ENCODE measurements around the gene PTPN20.

The PTPN20 gene

DNA sequence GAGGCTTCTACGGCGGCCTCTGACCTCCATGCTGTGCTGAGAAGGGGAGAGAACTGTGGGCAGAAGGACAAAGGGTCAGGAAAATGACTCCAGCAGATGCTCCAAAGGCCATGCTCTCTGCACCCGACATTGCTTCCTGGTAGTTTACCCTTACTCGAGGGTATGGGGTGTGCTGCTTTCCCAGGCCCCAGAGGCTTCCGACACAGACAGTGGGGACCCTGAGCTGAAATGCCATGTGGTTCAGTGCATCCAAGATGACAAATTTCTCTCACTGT lies 130.9 kb downstream of the PTPN20 start:
- Mint-ChIP-seq H3K27ac (no peak overlapping the region), H3K27me3 (ENCODE audit: low read depth) (no peaks in the 10 kb centered on the region), H3K4me3 (no peak overlapping the region), H3K36me3 (ENCODE audit: low read depth) (no peaks in the 10 kb centered on the region), H3K9me3 (no peaks in the 10 kb centered on the region), H3K4me1 (ENCODE audit: low read depth) (no peaks in the 10 kb centered on the region)

DNA sequence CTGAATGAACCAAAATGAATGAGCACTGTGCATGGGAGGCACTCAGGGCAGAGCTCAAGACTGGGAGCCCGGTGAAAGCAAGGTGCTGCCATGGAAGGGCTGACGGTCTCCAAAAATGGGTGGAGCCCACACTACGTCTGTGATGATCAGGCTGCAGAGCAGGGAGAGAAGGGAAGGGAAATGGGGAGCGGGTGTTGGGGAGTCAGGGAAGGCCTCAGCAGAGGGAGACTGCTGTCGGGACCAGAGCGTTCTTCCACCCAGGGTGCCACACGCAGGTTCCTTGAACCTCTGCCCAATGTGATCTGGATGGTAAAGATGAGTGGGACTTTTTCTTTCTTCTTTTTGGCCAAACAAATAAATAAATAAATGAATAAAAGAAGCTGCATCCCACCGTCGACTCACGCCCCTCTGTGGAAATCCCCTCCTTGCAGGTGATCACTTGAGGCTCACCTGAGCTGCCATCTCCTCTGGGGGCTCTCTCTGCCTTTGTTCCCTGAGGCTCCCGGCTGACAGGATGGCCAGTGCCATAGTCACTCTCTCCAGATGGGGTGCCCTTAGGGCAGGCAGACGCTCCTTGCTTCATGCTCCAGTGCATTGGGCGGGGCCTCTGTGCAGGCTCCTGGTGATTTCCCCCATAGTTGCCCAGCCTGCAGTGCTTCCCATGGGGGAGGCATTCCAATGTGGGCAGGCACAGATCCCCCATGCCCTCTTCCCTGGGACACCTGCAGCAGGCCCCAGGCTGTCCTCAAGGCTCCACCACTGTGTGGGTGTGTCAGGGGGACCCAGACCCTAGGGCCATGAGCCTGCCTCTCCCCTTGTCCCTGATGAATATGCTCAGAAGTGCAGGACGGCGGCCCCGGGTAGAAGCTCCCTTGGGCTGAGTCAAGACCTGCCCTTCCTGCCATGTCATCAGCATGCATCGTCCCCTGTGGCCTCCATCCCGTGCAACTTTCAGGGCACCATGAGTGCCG lies 131.8 kb downstream of the PTPN20 start:
- no peaks in the 10 kb centered on the region for H3K36me3 Mint-ChIP-seq (ENCODE audit: low read depth)
- H3K4me3 Mint-ChIP-seq = no peak overlapping the region
- H3K9me3 Mint-ChIP-seq = no peaks in the 10 kb centered on the region
- H3K4me1 Mint-ChIP-seq (ENCODE audit: low read depth) = no peaks in the 10 kb centered on the region
- no peaks in the 10 kb centered on the region for H3K27me3 Mint-ChIP-seq (ENCODE audit: low read depth)
- H3K27ac Mint-ChIP-seq = no peak overlapping the region

DNA sequence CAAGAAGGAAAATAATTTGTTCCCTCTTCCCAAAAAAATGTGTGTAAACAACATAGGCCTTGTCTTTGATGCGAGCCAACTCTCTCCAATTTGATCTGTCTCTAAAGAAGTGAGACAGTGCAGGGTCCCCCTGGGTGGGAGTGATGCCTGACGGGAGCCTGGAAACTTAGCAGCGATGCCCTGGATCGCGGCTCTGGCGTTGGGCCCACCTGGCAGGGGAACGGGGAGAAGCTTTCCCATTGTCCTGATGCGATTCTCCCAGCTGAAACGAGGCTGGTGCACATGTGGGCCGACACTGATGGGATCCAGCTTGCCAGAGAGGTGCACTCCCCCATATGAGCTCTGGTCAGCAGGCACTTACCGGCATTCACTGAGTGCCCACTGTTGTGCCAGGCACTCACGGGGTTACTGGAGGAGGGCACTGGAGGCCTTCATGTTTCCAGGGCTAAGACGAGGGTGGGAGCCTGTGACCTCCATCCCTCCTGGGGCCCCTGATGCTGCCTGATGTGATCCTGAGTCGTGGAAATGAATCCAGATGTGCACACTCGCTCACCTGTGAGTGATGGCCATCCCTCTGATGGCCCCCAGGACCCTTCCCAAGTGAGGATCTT lies 132.8 kb downstream of the PTPN20 start:
- Mint-ChIP-seq H3K4me3 (no peak overlapping the region), H3K9me3 (no peaks in the 10 kb centered on the region), H3K27ac (no peak overlapping the region), H3K36me3 (ENCODE audit: low read depth) (no peaks in the 10 kb centered on the region), H3K4me1 (ENCODE audit: low read depth) (no peaks in the 10 kb centered on the region), H3K27me3 (ENCODE audit: low read depth) (no peaks in the 10 kb centered on the region)

DNA sequence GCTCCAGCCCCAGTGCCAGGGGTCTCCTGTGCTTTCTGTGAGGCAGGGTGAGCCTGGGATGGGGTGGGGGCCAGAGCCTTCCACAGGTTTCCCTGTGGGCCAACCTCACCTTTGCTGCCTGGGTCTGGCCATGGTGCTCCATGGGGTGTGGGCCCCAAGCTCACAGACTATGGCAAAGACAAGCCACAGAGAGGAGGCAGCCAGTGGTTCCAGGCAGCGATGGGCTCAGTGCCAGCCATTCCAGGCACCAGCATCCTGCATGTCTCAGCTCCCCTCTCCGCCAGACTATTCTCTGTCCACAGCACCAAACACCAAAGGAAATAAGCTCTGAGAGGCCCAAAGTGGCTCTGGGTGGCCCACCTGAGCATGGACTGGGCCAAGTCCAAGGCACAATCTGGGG lies 133.5 kb downstream of the PTPN20 start:
- Mint-ChIP-seq H3K27me3 (ENCODE audit: low read depth) (no peaks in the 10 kb centered on the region), H3K36me3 (ENCODE audit: low read depth) (no peaks in the 10 kb centered on the region), H3K9me3 (no peaks in the 10 kb centered on the region), H3K27ac (no peak overlapping the region), H3K4me1 (ENCODE audit: low read depth) (no peaks in the 10 kb centered on the region), H3K4me3 (no peak overlapping the region)

DNA sequence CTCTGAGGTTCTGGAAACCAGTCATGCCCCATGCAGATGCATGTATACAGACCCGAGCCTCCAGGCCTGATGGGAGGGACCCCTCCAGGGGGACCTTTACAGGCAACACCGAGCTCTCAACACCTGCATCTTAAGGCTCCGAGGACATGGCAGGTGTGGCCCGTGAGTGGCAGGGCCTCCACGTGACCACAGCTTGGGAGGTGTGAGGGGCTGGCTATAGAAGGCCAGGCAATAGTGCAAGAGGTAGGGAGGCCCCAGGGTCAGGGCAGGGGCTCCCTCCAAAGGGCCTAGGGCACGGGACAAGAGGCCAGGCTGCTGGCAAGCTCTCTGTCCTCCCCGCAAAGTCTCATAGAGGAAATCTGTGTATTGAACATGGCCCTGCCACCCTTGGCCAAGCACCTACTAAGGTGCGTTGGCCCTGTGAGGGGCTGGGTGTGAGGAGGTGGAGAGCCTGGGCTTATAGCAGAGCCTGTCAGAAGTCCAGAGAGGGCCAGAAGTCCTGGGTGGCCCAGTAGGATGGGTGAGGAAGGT lies 134.2 kb downstream of the PTPN20 start:
- Mint-ChIP-seq H3K9me3 (no peaks in the 10 kb centered on the region), H3K27ac (no peak overlapping the region), H3K36me3 (ENCODE audit: low read depth) (no peaks in the 10 kb centered on the region), H3K4me3 (no peak overlapping the region), H3K27me3 (ENCODE audit: low read depth) (no peaks in the 10 kb centered on the region), H3K4me1 (ENCODE audit: low read depth) (no peaks in the 10 kb centered on the region)

DNA sequence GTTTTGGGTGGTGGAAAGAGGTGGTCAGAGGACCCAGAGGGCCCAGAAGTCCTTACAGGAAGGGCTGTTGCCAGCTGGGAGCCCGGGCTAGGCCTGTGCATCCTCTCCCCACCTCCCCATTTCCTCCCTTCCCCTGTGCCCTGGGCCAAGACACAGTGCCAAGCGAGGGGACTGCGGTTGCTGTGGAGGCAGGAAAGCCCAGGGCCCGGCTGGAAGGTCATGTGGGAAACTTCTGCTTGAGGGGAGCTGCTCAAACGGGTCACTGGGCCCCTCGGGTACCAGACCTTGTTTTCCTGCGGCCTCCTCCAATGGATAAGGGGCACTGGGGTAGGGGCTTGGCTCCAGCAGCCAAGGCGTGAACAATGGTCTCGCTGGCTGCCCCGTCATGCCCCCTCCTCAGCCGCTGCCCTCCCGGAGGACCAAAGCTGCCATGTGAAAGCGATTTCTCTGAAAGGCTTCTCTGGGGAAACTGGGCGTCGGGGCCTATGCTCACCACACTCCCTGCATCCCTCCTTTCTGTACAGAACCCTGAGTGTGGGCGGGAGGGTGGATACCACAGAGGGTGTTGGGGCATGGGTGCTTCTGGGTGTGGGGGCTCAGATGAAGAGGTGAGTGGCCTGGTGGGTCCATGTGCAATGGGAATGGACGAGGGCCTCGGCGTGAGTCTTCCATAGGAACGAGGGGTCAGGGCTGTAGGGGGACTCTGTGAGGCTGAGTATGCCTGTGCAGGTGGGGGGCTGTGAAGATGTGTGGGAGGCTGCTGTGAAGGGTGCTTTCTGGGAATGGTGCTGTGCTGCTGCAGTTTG lies 135.3 kb downstream of the PTPN20 start:
- no peaks in the 10 kb centered on the region for H3K4me1 Mint-ChIP-seq (ENCODE audit: low read depth)
- H3K27ac Mint-ChIP-seq = no peak overlapping the region
- no peak overlapping the region for H3K4me3 Mint-ChIP-seq
- no peaks in the 10 kb centered on the region for H3K27me3 Mint-ChIP-seq (ENCODE audit: low read depth)
- no peaks in the 10 kb centered on the region for H3K36me3 Mint-ChIP-seq (ENCODE audit: low read depth)
- no peaks in the 10 kb centered on the region for H3K9me3 Mint-ChIP-seq

DNA sequence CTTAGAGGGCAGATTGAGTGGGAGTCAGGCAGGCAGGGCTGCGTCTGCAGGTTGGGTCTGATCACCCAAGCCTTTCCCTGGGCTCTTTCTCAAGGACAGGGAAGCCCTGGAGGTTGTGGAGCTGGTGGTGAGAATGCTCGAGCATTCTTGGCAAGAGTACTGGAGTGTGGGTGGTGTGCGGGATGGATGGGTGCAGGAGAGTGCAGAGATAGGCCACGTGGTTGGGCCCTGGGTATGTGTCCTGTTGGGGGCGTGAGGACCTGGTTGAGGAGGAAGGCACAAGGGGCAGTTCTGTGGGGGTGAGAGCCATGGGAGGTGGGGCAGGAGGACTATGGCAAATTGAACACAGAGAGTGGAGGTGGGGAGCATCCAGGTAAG lies 135.9 kb downstream of the PTPN20 start:
- H3K9me3 Mint-ChIP-seq = no peaks in the 10 kb centered on the region
- no peak overlapping the region for H3K4me3 Mint-ChIP-seq
- no peaks in the 10 kb centered on the region for H3K4me1 Mint-ChIP-seq (ENCODE audit: low read depth)
- H3K36me3 Mint-ChIP-seq (ENCODE audit: low read depth) = no peaks in the 10 kb centered on the region
- H3K27me3 Mint-ChIP-seq (ENCODE audit: low read depth) = no peaks in the 10 kb centered on the region
- H3K27ac Mint-ChIP-seq = no peak overlapping the region

DNA sequence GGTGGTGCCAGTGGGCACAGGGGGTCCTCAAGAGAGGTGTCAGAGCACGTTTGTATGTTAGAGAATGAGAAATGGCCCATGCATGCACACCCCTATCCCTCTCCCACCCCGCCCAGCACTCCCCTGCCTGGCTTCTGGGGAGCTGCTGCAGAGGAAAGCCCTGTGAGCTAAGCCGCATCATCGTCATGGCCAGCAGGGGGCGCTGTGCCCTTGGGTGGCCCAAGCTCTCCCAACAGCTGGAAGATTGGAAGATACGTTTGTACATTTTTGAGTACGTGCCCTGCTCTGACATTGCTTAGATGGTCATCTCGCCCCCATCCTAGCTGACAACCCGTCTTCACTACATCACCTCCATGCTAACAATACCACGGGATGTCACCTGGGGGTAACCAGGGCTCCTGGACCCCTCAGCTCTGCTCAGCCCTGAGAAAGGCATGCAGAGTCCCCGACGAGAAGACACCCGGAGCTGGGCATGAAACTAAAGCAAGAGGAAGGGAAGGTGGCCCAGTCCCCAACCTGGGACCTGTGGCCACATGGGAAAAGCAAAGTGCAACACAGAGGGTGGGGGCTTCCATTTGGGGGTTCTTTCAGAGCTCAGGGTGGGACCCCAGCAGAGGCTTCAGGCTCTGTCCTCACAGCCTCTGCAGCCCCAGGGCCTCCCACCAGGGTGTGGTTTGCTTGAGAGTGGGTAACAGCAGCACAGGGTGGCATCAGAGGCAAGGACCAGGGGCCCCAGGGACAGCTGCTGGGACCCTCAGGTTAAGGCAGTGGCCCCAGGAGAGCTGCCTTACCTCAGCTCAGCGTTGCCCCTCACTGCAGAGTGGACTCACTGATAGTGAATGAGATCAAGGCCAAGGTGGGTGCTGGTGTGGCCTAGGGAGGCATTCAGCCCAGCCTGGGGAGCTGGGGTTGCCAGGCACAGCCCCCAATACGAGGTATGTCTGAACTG lies 136.6 kb downstream of the PTPN20 start:
- no peaks in the 10 kb centered on the region for H3K9me3 Mint-ChIP-seq
- H3K4me3 Mint-ChIP-seq = no peak overlapping the region
- no peak overlapping the region for H3K27ac Mint-ChIP-seq
- no peaks in the 10 kb centered on the region for H3K27me3 Mint-ChIP-seq (ENCODE audit: low read depth)
- no peaks in the 10 kb centered on the region for H3K4me1 Mint-ChIP-seq (ENCODE audit: low read depth)
- H3K36me3 Mint-ChIP-seq (ENCODE audit: low read depth) = no peaks in the 10 kb centered on the region

DNA sequence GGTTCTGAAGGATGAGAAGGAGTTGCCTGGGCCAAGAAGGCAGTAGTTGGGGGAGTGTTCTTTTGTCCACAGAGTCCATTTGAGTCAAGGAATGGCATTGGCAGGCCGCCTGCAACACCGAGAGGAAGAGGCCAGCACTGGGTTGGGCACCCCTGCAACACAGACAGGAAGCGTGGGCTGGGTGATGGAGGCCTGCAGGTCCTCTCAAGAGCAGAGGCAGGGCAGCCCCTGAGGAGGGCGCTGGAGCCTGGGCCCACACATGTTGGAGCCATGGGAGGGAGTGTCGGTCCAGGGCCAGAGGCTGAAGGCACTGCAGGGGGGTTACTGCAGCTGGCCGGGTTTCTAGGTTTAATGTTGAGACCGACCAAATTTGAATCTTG lies 137.3 kb downstream of the PTPN20 start:
- no peak overlapping the region for H3K4me3 Mint-ChIP-seq
- no peaks in the 10 kb centered on the region for H3K27me3 Mint-ChIP-seq (ENCODE audit: low read depth)
- no peaks in the 10 kb centered on the region for H3K9me3 Mint-ChIP-seq
- H3K36me3 Mint-ChIP-seq (ENCODE audit: low read depth) = no peaks in the 10 kb centered on the region
- no peaks in the 10 kb centered on the region for H3K4me1 Mint-ChIP-seq (ENCODE audit: low read depth)
- no peak overlapping the region for H3K27ac Mint-ChIP-seq

DNA sequence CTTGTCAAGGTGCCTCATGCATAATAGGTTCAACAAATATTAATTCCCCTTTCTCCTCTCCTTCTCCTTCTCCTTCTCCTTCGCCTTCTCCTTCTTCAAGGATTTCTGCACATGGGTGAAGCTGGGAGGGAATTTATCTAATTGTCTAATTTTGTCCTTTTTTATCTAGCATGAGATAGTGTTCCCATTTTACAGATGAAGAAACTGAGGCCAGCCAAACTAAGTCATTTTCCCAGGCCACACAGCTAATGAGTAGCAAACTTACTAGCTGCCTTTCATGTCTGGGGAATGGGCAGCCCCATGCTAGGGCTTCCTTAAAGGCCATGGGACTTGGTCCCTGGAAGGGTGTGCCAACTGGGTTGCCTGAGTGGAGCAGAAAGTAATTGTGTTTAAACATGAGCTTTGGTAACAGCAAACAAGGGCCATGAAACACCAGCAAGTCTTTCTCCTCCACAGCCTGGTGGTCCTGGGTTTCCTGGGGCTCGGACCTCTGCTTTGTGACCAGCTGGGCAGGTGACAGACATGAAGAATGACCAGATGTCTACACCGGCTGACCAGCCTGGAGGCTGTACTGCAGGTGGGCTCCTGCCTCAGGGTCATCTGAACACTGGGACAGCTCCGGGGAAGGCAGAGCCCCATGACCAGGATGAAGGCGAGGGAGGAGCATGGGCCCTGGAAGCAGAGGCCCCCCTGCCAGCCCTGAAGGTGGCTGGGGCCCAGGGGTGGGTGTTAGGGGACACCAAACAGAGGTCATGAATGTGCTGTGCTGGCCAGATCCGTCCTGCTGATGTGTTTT lies 138.0 kb downstream of the PTPN20 start:
- no peaks in the 10 kb centered on the region for H3K27me3 Mint-ChIP-seq (ENCODE audit: low read depth)
- H3K27ac Mint-ChIP-seq = no peak overlapping the region
- H3K36me3 Mint-ChIP-seq (ENCODE audit: low read depth) = no peaks in the 10 kb centered on the region
- no peaks in the 10 kb centered on the region for H3K9me3 Mint-ChIP-seq
- H3K4me3 Mint-ChIP-seq = no peak overlapping the region
- no peaks in the 10 kb centered on the region for H3K4me1 Mint-ChIP-seq (ENCODE audit: low read depth)

DNA sequence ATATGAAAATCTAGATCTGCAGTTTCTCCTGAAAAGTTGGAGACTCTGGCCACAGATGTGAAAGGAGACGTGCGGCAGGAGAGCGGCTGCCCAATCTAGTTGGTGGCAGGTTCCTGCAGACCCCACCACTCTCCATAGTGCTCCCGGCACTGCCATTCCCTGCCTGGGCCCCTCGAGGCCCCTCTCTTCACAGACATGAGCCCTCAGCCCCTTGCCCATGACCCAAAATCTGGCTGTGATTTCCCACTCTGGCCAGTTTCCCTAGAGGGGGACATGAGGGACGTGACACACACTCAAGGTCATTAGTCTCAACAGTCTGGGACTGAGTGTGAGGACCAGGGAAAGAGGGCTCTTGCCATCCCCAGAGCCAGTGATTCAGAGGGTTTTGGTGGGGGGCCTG lies 138.7 kb downstream of the PTPN20 start:
- H3K9me3 Mint-ChIP-seq = no peaks in the 10 kb centered on the region
- no peaks in the 10 kb centered on the region for H3K4me1 Mint-ChIP-seq (ENCODE audit: low read depth)
- no peak overlapping the region for H3K4me3 Mint-ChIP-seq
- H3K36me3 Mint-ChIP-seq (ENCODE audit: low read depth) = no peaks in the 10 kb centered on the region
- H3K27ac Mint-ChIP-seq = no peak overlapping the region
- no peaks in the 10 kb centered on the region for H3K27me3 Mint-ChIP-seq (ENCODE audit: low read depth)

DNA sequence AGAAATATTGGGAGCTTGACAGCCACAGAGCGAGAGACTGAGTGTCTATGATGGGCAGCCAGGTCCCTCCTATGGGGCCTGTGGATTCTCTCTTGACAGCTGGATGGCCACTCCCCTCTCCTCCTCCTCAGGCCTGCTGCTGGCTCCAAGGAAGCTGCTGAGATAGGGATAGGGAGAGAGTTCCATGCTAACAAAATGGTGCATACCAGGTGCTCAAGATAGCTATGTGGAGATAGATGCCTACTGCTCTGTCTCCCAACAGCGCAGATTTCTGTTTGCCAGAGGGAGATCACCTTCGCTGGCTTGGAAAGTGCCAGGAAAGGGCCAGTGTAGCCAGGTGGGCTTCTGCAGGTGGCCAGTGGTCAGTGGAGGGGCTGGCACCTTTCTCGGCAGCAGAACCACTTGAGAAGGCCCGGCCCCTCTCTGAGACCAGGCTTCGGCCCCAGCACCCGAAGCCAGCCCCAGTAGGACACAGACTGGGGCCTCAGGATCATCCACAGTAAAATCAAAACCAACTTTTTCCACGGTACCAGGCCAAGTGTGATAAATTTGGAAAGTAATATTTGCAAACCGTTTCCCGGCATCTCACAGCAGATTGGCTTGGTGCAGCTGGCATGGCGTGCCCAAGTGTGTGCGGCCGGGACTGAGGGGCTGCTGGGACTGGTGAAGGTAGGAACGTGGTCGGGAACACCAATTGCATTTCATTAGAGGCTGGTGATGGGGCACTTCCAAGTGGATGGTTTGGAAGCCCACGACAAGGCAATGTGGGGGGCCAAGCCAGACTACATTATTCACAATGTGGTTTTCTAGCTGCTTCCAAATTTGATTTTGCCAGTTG lies 139.6 kb downstream of the PTPN20 start:
- no peak overlapping the region for H3K4me3 Mint-ChIP-seq
- no peaks in the 10 kb centered on the region for H3K27me3 Mint-ChIP-seq (ENCODE audit: low read depth)
- H3K36me3 Mint-ChIP-seq (ENCODE audit: low read depth) = no peaks in the 10 kb centered on the region
- H3K27ac Mint-ChIP-seq = no peak overlapping the region
- no peaks in the 10 kb centered on the region for H3K4me1 Mint-ChIP-seq (ENCODE audit: low read depth)
- no peaks in the 10 kb centered on the region for H3K9me3 Mint-ChIP-seq

Data from T-helper 1 cell treated with Interleukin-12 subunit alpha and Interleukin-12 subunit beta and Interleukin-4 antibody, amounts not matched to agents 30 μg/mL and 1 μg/mL, for 36 hours (primary cell).